SU-DHL-6 (cell line): Measurements from ENCODE around the gene NOL3.

ENCODE experiments used
- H2AFZ ChIP-seq: fragments of 200-600 bp; sonication (generic); 2 replicates; pipeline ENCODE4 v1.6.1; 2014; ENCODE audit warnings: low read depth, mild to moderate bottlenecking, moderate library complexity, mixed read lengths, antibody characterized with exemption, low read length; ENCODE audit not compliant: severe bottlenecking
- H3F3A ChIP-seq: fragments of 200-600 bp; shearing (Covaris generic); 2 replicates; pipeline ENCODE4 v1.6.0; 2016; ENCODE audit warnings: antibody characterized with exemption, mild to moderate bottlenecking; ENCODE audit not compliant: insufficient read depth
- H3K27ac ChIP-seq: fragments of 200-600 bp; sonication (generic); 2 replicates; pipeline ENCODE4 v1.5.1; 2016; ENCODE audit warnings: low read depth, mild to moderate bottlenecking, low read length, moderate library complexity, mixed read lengths
- H3K27me3 ChIP-seq: fragments of 200-600 bp; sonication (generic), shearing (Covaris generic); 2 replicates; pipeline ENCODE4 v1.6.0; 2014; ENCODE audit warnings: mild to moderate bottlenecking, low read length
- H3K36me3 ChIP-seq: fragments of 200-600 bp; sonication (generic); 2 replicates; pipeline ENCODE4 v1.6.1; 2014; ENCODE audit warnings: mild to moderate bottlenecking, low read length, mixed read lengths
- H3K4me2 ChIP-seq: fragments of 300-600, 200-600 bp; shearing (Covaris generic), sonication (generic); 2 replicates; pipeline ENCODE4 v1.6.0; 2014; ENCODE audit warnings: low read length, low read depth, mild to moderate bottlenecking; ENCODE audit not compliant: poor library complexity, severe bottlenecking
- H3K4me3 ChIP-seq: fragments of 200-600 bp; sonication (generic); 2 replicates; pipeline ENCODE4 v1.5.1; 2014; ENCODE audit warnings: antibody characterized with exemption, low read length, mild to moderate bottlenecking, mixed read lengths; ENCODE audit not compliant: insufficient read depth, poor library complexity, severe bottlenecking
- H3K79me2 ChIP-seq: fragments of 200-600 bp; sonication (generic); 2 replicates; pipeline ENCODE4 v1.6.1; 2014; ENCODE audit warnings: mild to moderate bottlenecking, low read length, moderate library complexity; ENCODE audit not compliant: insufficient read depth
- H3K9ac ChIP-seq: fragments of 200-600 bp; sonication (generic); 2 replicates; pipeline ENCODE4 v1.7.0; 2014; ENCODE audit warnings: mild to moderate bottlenecking, low read length
- H3K9me2 ChIP-seq: fragments of 200-600 bp; sonication (generic); replicated peaks from 2 replicates; pipeline ENCODE4 v1.6.1; 2014; ENCODE audit warnings: low read length; ENCODE audit not compliant: insufficient read depth
- H3K9me3 ChIP-seq: fragments of 200-600 bp; sonication (generic); 2 replicates; pipeline ENCODE4 v1.6.1; 2014; ENCODE audit warnings: low read length, mixed read lengths; ENCODE audit not compliant: insufficient read depth
- H4K20me1 ChIP-seq: fragments of 200-600 bp; sonication (generic); 2 replicates; pipeline ENCODE4 v1.6.1; 2014; ENCODE audit warnings: low read depth, mild to moderate bottlenecking, antibody characterized with exemption, low read length, moderate library complexity, mixed read lengths
- CTCF ChIP-seq: fragments of 200-600 bp; sonication (generic); IDR thresholded peaks from one replicate; pipeline ENCODE4 v1.5.1; 2017; ENCODE audit warnings: antibody characterized with exemption, mild to moderate bottlenecking, low read length, moderate library complexity; ENCODE audit not compliant: insufficient read depth, poor library complexity, severe bottlenecking
- EZH2phosphoT487 ChIP-seq: fragments of 200-600 bp; sonication (generic), shearing (Covaris generic); conservative IDR thresholded peaks from 2 replicates; pipeline ENCODE4 v1.6.1; 2018; ENCODE audit warnings: mild to moderate bottlenecking, antibody characterized with exemption, low read length, moderate library complexity, mixed read lengths

The NOL3 gene

GRCh38 chr16:67166598-67167168 is 3.7 kb upstream of the NOL3 start:
- TF ChIP-seq CTCF (no peak), EZH2phosphoT487 (no peak)
- Histone ChIP-seq H3K9ac (no peak overlapping the region), H2AFZ (no peak overlapping the region), H3K9me2 (no peaks in the 10 kb centered on the region), H3K36me3 (no peaks in the 10 kb centered on the region), H3K27me3 (no peaks in the 10 kb centered on the region), H3K27ac (no peak overlapping the region), H3K4me2 (no peak overlapping the region), H3K9me3 (no peaks in the 10 kb centered on the region), H4K20me1 (no peaks in the 10 kb centered on the region), H3K4me3 (no peak overlapping the region), H3F3A (no peaks in the 10 kb centered on the region), H3K79me2 (no peaks in the 10 kb centered on the region)

DNA sequence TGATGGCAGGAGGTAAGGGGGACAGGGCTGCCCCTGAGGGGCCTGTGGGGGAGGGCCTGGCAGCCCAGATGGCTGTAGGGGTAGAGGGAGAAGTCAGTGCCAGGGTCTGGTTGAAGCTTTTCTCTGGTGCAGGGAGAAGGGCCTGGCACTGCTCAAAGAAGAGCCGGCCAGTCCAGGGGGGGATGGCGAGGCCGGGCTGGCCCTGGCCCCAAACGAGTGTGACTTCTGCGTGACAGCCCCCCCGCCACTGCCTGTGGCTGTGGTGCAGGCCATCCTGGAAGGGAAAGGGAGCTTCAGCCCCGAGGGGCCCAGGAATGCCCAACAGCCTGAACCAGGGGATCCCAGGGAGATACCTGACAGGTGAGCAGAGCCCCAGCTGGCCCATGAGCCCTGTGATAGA is 2.8 kb upstream of the NOL3 start:
- H3F3A ChIP-seq = no peaks in the 10 kb centered on the region
- no peak overlapping the region for H3K4me2 ChIP-seq
- TF ChIP-seq EZH2phosphoT487 (no peak), CTCF (no peak)
- no peak overlapping the region for H3K4me3 ChIP-seq
- H4K20me1 ChIP-seq = no peaks in the 10 kb centered on the region
- H3K9me3 ChIP-seq = no peaks in the 10 kb centered on the region
- no peak overlapping the region for H3K9ac ChIP-seq
- H3K9me2 ChIP-seq = no peaks in the 10 kb centered on the region
- no peaks in the 10 kb centered on the region for H3K36me3 ChIP-seq
- H3K79me2 ChIP-seq = no peaks in the 10 kb centered on the region
- no peaks in the 10 kb centered on the region for H3K27me3 ChIP-seq
- no peak overlapping the region for H3K27ac ChIP-seq
- no peak overlapping the region for H2AFZ ChIP-seq

- Histone ChIP-seq H2AFZ (no peak overlapping the region), H3K79me2 (no peaks in the 10 kb centered on the region), H3K9ac (no peak overlapping the region), H3K4me2 (no peak overlapping the region), H4K20me1 (no peaks in the 10 kb centered on the region), H3K9me3 (no peaks in the 10 kb centered on the region), H3K9me2 (no peaks in the 10 kb centered on the region), H3K4me3 (no peak overlapping the region), H3F3A (no peaks in the 10 kb centered on the region), H3K36me3 (no peaks in the 10 kb centered on the region), H3K27ac (no peak overlapping the region), H3K27me3 (no peaks in the 10 kb centered on the region)
- no peak for TF ChIP-seq EZH2phosphoT487
- no peak for TF ChIP-seq CTCF
These were observed 1.3 kb upstream of the NOL3 start for GRCh38 chr16:67169011-67169451.
